Peyer's patch (tissue), 4 donors: ENCODE results near the gene DCK. TPM values are rescaled to one million over a fixed set of nuclear protein-coding genes. Genes with fewer than 3 reads are reported as not detected.
A peak's percentile ranks its signal among the peaks of the same experiment; 100 is the strongest.
"Not testable (repeated sequence)": the region's sequence is repeated elsewhere in the genome, so short reads cannot be mapped to it uniquely, and the experiment has no call there.

Experiments
- DNase-seq, 3 donors: peaks; one replicate each; pipeline ENCODE4 v3.0.0-alpha.2; 2017 to 2019
- H3K27ac ChIP-seq, 4 donors: fragments of 200-600 bp; sonication (generic); one replicate each; pipeline ENCODE4 v1.5.1; 2016 to 2019
- H3K27me3 ChIP-seq, 2 donors: fragments of 200-600 bp; sonication (generic); one replicate each; pipeline ENCODE4 v1.5.1; 2019
- H3K36me3 ChIP-seq, 3 donors: fragments of 200-600 bp; sonication (generic); one replicate each; pipeline ENCODE4 v1.5.1; 2016 to 2019
- H3K4me1 ChIP-seq, 4 donors: fragments of 200-600 bp; sonication (generic); one replicate each; pipeline ENCODE4 v1.5.1; 2016 to 2019
- H3K4me3 ChIP-seq, 4 donors: fragments of 200-600 bp; sonication (generic); 1 replicate in 3 of 4; 2 replicates in 1 of 4; pipeline ENCODE4 v1.5.1; 2016 to 2019; ENCODE audit warnings: mild to moderate bottlenecking in 1 of 4
- H3K9me3 ChIP-seq, 4 donors: fragments of 200-600 bp; sonication (generic); one replicate each; pipeline ENCODE4 v1.5.1; 2016 to 2019; ENCODE audit warnings: mild to moderate bottlenecking in 1 of 4
- POLR2A ChIP-seq, 2 donors: fragments of 450-650 bp; IDR thresholded peaks; one replicate each; pipeline ENCODE4 v1.5.1; 2017; ENCODE audit warnings: antibody characterized with exemption in 2 of 2, mild to moderate bottlenecking in 2 of 2, moderate library complexity in 2 of 2
- total RNA-seq, 4 donors: library from RNA; depleted of rRNA; stranded (reverse); fragments of >200 nt; gene quantifications; one replicate each; pipeline ENCODE4 v1.1.0, GENCODE V29; 2016
- TF ChIP-seq, protein P1 (sequence below), 6 experiments: fragments of 450-650 bp in 4 of 6; fragments of 200-600 bp in 2 of 6; sonication (generic) in 1 of 6; IDR thresholded peaks; one replicate each; pipeline ENCODE4 v1.5.1; 2017 to 2019; ENCODE audit warnings: antibody characterized with exemption in 6 of 6, mild to moderate bottlenecking in 3 of 6, moderate library complexity in 1 of 6

The DCK gene
- total RNA-seq, 4 donors from 2014 or later, result 7.2 to 28.9 (median 9.5) TPM

DNA sequence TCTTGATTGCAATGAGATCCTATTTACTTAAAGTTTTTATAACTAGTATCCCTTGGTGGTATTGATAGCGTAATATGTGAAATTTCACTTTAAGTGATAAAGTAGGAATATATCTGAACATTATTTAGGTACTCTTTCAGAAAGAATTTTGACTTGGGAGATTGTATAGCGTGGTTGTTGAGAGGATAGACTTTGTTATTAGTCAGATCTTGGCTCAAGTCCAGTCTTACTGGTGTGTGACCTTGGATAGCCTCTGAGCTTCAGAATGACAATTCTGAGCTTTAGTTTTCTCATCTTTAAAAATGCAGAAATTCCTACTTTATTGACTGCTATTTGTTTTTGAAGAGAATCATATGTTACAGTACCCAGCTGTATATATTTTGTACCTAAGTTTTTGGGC lies 32.6 kb downstream of the DCK start:
- no peak overlapping the region for H3K27ac ChIP-seq
- no peaks in the 10 kb centered on the region for H3K9me3 ChIP-seq
- H3K36me3 ChIP-seq, result peaks cover 0 to 3% (median 0%) of the 10 kb centered on the region in 3 donors
- H3K4me1 ChIP-seq, result peaks cover 0 to 5% (median 0%) of the 10 kb centered on the region in 4 donors
- no peak for DNase-seq
- TF ChIP-seq, protein P1, sequence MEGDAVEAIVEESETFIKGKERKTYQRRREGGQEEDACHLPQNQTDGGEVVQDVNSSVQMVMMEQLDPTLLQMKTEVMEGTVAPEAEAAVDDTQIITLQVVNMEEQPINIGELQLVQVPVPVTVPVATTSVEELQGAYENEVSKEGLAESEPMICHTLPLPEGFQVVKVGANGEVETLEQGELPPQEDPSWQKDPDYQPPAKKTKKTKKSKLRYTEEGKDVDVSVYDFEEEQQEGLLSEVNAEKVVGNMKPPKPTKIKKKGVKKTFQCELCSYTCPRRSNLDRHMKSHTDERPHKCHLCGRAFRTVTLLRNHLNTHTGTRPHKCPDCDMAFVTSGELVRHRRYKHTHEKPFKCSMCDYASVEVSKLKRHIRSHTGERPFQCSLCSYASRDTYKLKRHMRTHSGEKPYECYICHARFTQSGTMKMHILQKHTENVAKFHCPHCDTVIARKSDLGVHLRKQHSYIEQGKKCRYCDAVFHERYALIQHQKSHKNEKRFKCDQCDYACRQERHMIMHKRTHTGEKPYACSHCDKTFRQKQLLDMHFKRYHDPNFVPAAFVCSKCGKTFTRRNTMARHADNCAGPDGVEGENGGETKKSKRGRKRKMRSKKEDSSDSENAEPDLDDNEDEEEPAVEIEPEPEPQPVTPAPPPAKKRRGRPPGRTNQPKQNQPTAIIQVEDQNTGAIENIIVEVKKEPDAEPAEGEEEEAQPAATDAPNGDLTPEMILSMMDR (IDR thresholded peaks at IDR 0.05), result no peak
- no peak for TF ChIP-seq POLR2A (IDR thresholded peaks at IDR 0.05)
- H3K4me3 ChIP-seq, result no peak overlapping the region
- no peaks in the 10 kb centered on the region for H3K27me3 ChIP-seq

GRCh38 chr4:71027611-71028010 lies 34.2 kb downstream of the DCK start:
- Histone ChIP-seq H3K4me1 (peaks cover 0 to 5% (median 0%) of the 10 kb centered on the region in 4 donors), H3K36me3 (peaks cover 0 to 15% (median 0%) of the 10 kb centered on the region in 3 donors), H3K9me3 (no peaks in the 10 kb centered on the region), H3K27ac (no peak overlapping the region), H3K4me3 (no peak overlapping the region), H3K27me3 (no peaks in the 10 kb centered on the region)
- TF ChIP-seq POLR2A (IDR thresholded peaks at IDR 0.05), result no peak
- DNase-seq, result no peak

DNA sequence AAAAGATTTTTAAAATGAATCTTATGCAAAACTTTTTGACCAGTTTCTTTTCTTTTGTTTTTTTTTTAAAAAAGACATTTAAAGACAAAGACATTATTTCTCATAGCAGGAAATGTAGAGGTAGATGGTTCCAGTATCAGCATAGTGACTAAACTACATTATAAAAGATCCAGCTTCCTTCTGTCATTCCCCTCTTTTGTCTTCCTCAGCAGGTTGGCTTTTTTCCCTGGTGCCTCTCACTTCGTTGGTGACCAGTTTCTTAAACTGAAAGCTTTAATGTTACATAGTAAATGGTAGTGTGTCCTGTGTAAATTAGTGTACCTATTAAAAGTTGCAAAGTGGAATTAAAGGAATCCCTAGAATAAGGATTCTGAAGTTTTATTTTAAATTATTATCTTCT lies 36.1 kb downstream of the DCK start:
- H3K27ac ChIP-seq, result no peak overlapping the region
- H3K4me1 ChIP-seq, result peaks cover 0 to 5% (median 0%) of the 10 kb centered on the region in 4 donors
- no peak for TF ChIP-seq POLR2A (IDR thresholded peaks at IDR 0.05)
- TF ChIP-seq, protein P1 (IDR thresholded peaks at IDR 0.05), result no peak
- no peak overlapping the region for H3K4me3 ChIP-seq
- H3K9me3 ChIP-seq, result no peaks in the 10 kb centered on the region
- H3K27me3 ChIP-seq, result no peaks in the 10 kb centered on the region
- no peak for DNase-seq
- peaks cover 0 to 19% (median 0%) of the 10 kb centered on the region in 3 donors for H3K36me3 ChIP-seq

DNA sequence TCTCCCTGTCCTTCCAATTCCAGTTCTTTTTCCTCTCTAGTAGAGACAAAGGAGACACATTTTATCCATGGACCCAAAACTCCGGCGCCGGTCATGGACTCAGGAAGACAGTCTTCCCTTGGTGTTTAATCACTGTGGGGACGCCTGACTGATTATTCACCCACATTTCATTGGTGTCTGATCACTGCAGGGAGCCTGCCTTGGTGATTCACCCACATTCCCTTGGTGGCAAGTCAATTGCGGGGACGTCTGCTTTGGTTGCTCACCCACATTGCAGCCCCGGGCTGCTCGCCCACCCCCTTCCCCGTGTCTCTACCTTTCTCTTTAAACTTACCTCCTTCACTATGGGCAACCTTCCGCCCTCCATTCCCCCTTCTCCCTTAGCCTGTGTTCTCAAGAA lies 38.7 kb downstream of the DCK start:
- H3K9me3 ChIP-seq, H3K27ac ChIP-seq, DNase-seq, H3K4me3 ChIP-seq, H3K27me3 ChIP-seq, H3K4me1 ChIP-seq: not testable (repeated sequence)
- peaks cover 0 to 19% (median 0%) of the 10 kb centered on the region in 3 donors for H3K36me3 ChIP-seq

GRCh38 chr4:71045256-71045655 lies 51.8 kb downstream of the DCK start:
- no peak for TF ChIP-seq POLR2A (IDR thresholded peaks at IDR 0.05)
- TF ChIP-seq, protein P1 (IDR thresholded peaks at IDR 0.05), result no peak
- DNase-seq, result no peak
- H3K27me3 ChIP-seq, result no peaks in the 10 kb centered on the region
- H3K36me3 ChIP-seq, result no peaks in the 10 kb centered on the region
- H3K9me3 ChIP-seq, result no peaks in the 10 kb centered on the region
- no peaks in the 10 kb centered on the region for H3K4me1 ChIP-seq
- H3K27ac ChIP-seq, result no peak overlapping the region
- no peak overlapping the region for H3K4me3 ChIP-seq

DNA sequence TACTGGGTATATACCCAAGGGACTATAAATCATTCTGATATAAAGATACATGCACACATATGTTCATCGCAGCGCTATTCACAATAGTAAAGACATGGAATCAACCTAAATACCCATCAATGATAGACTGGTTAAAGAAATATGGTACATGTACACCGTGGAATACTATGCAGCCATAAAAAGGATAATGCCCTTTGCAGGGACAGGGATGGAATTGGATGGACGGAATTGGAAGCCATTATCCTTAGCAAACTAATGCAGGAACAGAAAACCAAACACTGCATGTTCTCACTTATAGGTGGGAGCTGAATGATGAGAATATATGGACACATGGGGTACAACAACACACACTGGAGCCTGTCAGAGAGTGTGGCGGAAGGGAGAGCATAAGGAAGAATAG lies 55.9 kb downstream of the DCK start:
- TF ChIP-seq POLR2A (IDR thresholded peaks at IDR 0.05), result no peak
- Histone ChIP-seq H3K36me3 (no peaks in the 10 kb centered on the region), H3K4me3 (no peak overlapping the region), H3K9me3 (no peaks in the 10 kb centered on the region), H3K27ac (no peak overlapping the region), H3K27me3 (no peaks in the 10 kb centered on the region), H3K4me1 (no peaks in the 10 kb centered on the region)
- no peak for DNase-seq

GRCh38 chr4:71050809-71051208 lies 57.4 kb downstream of the DCK start:
- Histone ChIP-seq H3K36me3 (no peaks in the 10 kb centered on the region), H3K9me3 (no peaks in the 10 kb centered on the region), H3K27me3 (no peaks in the 10 kb centered on the region), H3K27ac (no peak overlapping the region), H3K4me1 (no peaks in the 10 kb centered on the region), H3K4me3 (no peak overlapping the region)
- no peak for DNase-seq
- TF ChIP-seq, protein P1 (IDR thresholded peaks at IDR 0.05), result peak in 2 of 6 experiments; percentile 16 to 33
- TF ChIP-seq POLR2A (IDR thresholded peaks at IDR 0.05), result no peak
